GM19035 (cell line): ENCODE measurements around the gene KCNH2.

Source experiments
- ATAC-seq: cut with Tn5 transposase; IDR thresholded peaks from one replicate; pipeline ENCODE4 v1.9.1; 2021; ENCODE audit not compliant: unreplicated experiment

Gene KCNH2

DNA sequence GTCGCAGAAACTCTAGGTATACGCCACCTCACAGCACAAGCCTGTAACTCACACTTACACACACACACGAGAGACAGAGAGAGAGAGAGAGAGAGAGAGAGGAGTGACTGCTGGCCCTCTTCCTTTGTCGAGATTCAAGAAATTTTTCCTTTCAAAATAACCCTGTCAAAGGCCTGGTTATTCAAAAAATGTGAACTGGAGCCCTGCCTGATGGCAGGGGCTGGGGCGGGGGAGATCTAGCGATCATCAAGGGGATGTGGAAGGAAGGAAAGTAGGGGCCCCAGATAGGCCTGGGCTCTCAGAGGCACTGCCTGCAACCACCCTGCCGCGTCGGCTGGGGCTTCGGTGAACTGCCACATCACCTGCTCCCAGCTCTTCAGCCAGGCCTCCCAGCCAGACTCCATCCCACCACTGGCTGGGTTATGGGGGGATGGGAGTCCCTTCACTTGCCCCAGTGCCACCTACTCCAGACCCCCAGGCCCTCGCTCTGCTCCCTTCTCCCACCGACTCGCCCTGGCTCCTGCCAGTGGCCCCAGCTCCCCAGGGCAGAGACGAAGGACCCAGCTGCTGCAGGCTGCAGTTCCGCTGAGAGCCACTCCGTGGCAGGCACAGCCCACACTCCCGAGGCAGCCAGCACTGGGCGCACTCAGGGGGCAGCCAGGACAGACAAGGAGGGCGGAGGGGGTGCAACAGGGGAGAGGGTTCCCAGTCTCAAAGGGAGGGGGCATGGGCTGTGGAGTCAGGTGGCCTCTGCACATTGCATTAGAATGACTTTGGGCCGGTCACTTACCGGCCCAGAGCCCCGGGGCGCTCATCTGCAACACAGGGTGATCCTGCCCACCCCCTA is 15.3 kb downstream of the KCNH2 start:
- peak; percentile 83 for ATAC-seq

DNA sequence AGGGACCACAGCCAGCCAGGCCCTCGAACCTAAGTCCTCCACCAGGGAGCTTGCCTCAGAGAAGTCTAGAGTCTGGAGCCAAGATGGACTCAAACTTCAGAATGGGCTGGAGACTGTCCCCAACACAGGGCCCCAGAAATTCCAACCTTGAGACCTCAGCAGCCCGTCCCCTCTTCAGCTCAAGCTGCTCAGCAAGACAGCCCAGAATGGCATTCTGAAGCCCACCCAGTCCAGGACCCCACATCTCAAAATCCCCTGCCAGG is 15.9 kb downstream of the KCNH2 start:
- ATAC-seq: no peak

DNA sequence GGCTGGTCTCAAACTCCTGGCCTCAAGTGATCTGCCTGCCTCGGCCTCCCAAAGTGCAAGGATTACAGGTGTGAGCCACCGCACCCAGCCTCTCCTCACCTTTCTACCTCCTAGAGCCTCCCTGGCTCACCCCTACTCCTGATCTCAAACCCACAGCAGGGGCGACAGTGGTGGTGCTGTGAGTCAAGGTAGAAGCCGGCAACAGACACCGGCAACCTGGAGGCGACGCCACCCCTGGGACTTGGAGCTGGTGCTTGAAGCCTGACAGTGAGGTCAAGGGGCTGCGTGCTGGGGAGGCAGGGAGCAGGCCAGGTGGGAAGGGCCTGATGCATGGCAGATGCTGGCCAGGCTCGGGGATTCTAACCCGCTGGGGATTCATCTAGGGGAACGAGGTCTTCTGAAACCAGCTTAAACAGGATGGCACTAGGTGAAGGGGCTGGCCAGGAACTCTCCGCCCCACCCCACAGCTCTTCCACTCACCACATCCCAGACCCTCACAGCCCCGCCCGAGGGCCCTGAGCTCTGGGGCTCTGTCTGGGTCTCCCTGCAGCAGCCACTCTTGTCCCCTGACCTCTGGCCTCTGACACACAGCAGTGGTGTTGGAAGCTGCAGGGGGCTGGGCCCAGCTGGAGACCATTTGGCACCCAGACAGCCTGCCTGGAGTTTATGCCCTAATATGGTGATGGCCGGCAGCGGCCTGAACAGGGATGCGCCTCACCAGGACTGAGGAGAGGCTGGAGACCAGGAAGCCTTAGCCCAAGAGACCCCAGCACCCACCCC is 16.4 kb downstream of the KCNH2 start:
- no peak for ATAC-seq

DNA sequence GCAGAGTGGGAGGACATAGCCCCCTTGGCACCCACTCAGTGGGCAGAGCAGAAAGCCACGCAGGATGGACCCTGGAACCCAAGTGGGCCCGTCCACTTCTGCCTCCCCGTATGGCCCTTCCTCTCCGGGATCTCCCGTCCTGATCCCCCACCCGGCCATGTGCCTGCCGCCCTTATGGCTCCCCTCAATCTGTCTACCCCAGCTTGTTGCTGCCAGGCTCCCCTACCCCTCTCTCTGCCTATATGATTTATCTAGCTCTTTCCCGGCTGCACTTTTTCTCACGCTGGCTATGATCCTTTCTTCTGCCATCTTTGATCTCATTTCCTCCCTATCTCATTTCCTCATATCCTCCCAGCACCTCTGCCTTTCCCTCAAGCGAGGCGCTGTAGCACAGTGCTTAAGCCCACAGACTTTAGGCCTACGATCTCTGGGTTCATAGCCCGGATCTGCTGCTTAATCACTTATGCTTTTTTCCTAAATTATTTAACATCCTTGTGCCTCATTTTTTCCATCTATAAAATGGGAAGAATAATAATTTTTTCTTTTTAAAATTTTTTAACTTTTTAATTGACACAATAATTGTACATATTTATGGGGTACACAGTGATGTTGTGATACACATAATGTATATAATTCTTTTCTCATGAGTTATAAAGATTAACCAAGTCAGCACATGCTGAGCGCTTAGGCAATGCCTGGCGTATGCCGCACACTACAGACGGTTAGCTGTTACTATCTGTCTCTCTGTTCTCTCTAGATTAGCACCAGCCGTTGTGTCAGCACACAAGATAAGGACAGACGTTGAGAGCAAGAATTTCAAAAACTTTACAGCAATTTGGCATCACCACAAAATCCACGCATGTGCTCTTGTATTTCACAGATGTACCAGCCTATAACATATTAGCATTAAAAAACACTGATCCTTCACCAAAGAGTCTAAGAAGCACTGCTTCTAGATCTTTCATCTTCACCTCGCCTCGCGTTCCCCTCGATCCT is 18.1 kb downstream of the KCNH2 start:
- ATAC-seq: no peak

DNA sequence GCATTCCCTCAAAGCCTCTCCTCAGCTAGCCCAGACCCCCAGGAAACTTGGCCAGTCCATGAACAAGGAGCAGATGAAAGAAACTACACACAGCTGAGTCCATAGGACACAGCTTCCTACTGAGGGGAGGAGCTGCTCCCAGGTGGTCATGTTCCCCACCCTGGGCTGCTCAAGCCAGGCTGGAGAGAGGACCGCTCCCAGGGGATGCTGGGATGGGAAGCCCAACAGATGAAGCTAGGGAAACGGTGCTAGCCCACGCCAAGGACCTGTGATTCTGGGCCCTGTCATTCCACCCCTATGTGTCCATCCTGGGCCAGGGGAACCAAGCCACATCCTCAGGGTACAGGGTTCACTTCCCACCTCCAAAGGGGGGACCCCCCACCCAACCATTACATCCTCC is 19.0 kb downstream of the KCNH2 start:
- ATAC-seq: no peak

DNA sequence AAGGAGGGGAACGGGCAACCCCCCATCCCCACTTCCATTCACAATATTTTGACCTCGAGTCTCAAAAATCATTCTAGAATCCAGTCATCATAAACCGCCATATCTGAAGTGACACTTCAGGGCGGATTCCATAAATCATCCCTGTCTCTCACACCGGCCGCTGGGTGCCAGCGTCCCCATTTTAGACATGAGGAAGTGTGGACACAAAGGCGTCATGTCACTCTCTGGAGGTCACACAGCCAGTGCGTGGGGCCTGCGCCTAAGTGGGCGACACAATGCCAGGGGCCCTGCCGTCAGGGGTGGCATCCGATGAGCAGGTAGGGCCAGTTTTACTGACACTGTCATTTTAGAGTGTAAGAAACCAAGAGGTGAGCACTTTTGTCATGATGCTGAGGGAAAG is 19.5 kb downstream of the KCNH2 start:
- ATAC-seq: no peak

DNA sequence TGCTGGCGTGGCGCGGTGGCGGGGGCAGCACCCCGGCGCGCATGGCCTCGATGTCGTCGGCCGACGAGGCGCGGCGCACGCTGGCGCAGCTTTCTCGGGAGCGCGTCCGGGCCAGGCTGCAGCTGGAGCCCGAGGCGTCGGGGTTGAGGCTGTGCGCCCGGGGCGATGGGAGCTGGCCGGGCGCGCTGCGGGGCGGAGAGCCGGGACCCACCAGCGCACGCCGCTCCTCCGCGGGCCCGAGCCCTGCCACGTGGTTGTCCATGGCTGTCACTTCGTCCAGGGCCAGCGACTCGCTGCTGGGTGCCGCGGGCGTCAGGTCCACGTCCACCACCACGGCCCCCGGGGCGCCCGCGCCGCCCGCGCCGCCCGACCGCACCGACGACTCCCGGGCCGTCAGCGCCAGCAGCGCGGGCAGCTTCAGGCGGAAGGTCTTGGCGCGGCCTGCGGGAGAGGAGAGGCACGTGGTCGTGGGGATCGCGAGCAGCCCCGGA is 20.0 kb downstream of the KCNH2 start:
- no peak for ATAC-seq

DNA sequence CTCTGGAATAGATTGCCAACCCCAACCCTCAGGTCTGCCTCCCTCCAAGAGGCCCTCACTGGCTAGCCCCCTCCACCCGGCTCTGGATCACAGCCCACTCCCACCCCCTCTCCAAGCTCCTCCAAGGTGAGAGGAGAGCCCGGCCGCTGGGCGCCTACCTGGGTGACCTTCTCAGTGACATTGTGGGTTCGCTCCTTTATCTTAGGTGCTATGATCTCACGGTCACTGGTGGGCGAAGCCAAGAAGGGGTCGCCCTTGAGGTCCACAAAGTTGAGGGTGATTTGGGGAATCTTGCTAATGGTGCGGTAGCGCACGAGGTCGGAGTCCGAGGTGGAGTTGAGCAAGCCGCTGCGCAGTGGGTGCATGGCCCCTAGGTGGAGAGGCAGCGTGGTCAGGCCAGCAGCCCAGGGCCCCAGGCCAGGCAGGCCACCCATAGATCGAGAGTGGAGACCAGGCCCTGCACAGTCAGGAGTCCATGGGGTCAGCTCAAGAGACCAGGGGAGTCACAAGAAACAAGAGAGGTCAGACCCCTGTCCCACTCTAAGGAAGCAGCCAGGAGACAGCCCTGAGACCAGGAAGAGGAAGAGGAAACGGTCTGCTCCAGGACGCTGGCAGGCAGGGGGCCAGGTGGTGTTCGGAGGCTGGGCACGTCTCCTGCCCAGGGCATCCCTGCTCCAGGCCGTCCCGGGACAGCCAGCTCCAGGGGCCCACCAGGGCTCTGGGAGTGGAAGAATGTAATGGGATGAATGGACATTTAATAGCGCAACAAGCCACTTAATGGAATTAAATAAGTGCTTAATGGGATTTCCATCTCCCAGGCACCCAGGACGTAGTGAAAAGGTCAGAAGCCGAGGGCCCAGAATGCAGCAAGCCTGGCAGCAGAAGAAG is 20.7 kb downstream of the KCNH2 start:
- ATAC-seq: no peak

DNA sequence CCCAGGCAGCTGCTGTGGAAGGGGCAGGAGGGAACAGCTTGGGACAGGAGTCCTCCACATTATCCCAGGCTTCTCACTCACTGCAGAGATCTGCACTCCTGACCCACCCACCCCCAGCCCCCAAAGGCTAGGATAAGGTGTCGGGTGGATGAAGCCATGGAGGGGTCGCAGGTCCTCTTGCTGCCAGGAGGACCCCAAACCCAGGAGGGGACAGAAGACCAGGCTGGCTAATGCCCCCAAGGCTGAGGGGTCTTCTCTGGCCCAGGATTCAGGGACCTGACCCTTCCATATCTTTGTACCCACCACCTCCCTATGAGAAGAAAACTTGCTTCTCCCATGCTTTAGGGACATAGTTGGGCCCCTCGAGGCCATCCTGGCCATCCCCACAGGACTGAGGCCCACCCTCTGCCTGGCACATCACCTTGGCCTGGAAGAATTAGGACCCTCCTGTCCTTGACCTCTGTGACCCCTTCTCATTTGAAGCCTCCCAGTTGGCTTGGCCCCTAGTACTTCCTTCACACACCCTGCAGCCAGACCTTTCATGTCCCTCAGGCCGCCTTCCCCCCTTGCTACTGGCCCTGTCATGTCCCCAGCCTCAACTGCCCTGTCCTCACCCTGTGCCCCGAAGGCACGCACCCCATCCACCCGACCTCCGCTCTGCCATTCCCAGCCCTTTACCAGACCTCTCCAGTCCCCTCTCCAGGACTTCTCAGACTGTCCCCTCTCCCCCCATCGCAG is 21.6 kb downstream of the KCNH2 start:
- no peak for ATAC-seq

DNA sequence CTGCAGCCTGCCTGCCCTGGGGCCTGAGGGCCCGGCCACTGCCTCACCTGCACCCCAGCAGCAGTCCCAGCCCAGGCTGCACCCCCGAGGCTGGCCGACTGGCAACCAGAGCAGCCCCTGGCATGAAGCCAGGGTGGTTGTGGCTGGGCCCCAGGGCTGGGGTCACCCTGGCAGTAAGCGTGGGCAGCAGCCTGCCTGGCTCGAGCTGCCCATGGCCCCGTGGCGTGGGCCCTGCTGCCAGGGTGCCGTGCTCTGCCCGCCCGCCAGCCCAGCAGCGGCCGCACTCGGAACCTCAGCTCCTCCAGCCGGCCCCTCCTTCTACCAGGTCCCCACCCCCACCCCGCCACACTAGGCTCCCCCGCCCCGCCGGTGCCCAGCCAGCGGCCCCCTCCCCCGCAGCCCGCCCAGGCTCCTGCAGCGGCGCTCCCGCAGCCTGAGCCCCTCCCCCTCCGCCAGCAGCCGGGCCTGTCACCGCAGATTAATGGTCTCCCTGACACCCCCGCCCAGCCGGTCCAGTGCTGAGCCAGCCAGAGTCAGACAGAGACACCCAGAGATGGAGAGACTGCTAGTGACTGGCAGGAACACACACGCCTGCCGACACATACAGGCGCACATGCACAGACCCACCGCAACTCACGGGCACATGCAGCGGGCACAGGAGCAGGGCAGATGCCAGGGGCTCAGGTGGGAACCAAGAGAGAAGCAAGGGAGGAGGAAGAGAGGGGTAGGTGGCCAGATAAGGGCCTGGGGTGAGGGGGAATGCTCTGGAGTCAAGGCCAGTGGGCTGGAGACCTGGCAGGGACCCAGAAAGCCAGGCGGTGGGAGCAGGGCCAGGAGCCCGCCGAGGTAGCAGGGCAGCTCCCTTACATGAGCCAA is 22.4 kb downstream of the KCNH2 start:
- ATAC-seq: no peak

DNA sequence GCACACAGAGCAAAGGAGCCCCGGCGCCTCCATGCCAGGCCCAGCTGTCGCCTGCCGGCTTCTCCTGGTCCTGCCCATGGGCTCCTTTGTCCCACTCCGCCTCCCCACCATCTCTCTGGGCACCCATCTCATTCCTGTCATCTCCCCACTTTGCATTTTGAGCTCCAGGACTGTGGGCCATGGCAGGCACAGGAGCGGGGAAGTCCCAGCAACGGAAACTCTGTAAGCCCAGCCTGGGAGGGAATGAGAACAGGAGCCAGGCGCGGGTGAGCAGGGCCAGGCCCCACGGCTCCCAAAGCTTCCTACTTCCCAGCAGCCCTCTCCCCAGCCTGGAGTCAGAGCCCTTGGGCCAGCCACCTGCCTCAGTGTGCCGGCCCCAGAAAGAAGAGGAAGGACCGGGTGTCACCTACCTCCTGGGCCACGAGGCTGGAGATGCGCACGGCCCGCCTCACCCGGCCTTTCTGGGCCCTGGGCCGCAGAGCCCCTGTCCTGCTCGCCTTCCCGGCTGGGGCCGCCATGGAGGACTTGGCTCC is 23.1 kb downstream of the KCNH2 start:
- no peak for ATAC-seq

DNA sequence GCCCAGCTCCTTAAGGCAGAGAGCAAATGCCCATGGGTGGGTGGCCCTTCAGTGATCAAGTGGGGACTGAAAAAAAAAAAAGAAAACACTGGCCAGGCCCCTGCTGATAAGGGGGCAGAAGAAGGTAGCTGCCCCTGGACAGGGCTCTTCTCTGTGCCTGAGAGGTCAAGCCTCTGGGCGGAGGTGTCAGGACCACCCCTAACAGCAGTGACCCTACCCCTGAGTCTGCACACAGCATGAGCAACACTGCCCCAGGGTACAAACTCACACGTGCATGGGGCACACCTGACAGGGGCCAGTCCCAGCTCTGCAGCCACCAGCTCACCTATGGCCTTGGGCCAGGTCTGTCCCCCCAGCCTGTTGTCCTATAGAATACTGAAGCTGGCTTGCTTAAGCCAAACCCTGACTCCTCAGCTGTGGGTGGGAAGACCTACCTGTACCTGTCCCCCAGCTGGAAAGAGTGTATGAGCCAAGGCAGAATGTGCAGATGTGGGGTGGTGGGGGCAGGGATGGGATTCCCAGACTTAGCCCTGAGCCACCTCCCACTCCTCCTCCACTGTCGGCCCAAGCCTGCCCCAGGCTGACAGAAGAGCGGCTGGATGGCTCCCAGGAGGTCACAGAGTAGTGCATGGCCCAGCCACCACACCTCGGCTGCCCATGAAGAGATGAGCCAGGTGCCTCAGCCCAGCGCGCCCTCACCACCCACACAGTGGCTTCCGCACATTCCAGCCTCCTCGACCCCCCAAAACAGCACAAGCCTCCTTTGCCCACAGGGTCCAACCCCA is 23.7 kb downstream of the KCNH2 start:
- ATAC-seq: no peak

DNA sequence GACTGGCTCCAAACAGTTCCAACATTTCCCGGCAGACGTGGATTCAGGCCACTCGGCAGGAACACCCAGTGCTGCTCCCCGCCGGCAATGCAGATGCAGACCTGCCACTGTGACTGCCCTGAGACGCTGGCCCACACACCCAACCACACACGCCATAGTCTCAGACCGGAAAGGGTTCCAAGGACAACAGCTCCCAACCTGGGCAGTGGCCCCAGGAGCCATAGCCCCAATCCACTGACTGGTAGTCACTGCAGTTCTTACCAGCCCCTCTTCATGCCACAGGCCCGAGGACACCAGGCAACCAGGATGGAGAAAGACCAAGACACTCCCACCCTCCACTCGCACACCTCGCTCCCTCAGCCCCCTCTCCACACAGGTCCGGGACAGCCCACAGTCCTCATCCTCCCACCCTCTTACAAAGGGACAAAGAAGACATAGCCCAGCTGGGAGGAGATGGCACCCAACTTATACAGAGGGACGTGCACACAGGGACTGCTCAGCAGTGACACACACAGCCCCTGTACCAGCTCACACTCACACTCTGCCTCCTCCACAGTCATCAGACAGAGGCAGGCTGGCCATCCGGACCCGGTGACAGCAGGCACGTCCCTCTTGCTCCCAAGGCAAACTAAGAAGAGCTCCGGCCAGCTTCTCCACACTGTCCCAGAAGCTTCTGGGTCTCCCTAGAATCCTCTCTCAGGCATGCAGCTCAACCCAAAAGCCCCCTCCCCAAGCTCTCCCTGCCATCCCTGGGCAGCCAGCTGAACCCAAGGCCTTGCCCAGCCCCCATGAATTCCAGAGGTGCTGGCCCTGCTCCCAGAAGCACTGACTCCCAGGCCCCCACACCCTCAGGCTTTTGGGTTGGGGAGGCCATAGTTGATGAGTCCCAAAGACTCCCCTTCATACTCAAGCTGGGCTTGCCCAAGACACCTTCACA is 24.8 kb downstream of the KCNH2 start:
- ATAC-seq: no peak

DNA sequence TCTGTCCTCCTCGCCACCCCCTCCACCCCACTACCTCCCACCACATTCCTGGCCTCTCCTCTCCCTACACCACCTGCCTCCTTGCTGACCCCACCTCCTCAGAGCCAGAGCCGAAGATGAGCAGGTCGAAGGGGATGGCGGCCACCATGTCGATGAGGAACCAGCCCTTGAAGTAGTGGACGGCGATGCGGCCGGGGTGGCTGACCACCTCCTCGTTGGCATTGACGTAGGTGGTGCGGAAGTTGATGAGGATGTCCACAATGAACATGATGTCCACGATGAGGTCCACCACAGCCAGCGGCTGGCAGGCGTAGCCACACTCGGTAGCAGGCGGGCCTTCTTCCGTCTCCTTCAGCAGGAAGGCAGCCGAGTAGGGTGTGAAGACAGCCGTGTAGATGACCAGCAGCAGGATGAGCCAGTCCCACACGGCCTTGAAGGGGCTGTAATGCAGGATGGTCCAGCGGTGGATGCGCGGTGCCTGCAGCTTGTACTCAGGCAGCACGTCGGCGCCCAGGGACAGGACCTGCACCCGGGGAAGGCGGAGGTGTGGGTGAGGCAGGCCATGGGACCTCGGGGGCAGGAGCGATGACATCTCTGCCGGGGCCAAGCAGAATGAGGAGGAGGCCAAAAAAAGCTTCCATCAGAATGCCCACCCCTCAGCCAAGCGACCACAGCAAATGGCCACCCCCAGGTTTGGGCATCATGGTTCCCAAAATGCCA is 25.6 kb downstream of the KCNH2 start:
- ATAC-seq: no peak

DNA sequence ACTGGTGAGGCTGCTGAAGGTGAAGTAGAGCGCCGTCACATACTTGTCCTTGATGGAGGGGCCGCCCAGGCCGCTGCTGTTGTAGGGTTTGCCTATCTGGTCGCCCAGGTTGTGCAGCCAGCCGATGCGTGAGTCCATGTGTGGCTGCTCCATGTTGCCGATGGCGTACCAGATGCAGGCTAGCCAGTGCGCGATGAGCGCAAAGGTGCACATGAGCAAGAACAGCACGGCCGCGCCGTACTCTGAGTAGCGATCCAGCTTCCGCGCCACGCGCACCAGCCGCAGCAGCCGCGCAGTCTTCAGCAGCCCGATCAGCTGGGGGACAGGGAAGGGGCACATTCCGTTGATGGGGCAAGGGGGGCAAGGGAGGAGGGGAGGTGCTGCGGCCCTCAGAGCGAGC is 26.6 kb downstream of the KCNH2 start:
- no peak for ATAC-seq

DNA sequence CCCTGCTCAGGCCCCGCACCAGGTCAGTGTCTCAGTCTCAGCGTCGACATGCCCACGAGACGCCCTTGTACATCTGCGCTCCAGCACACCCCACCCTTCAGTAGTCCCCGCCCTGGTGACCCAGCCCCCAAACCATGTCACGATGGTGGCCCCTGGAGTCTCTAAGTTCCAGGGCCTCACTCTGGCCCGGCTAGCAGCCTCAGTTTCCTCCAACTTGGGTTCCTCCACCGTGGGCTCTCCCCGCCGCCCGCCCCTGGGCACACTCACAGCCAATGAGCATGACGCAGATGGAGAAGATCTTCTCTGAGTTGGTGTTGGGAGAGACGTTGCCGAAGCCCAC is 27.0 kb downstream of the KCNH2 start:
- no peak for ATAC-seq
